DMS 273 (cell line): ENCODE data around the gene IFNGR2.
"Not testable (repeated sequence)": the region's sequence is repeated elsewhere in the genome, so short reads cannot be mapped to it uniquely, and the experiment has no call there.

Experiments used
- DNase-seq: peaks from one replicate; lab custom pipeline; 2025; ENCODE audit not compliant: unreplicated experiment; lab: John Stamatoyannopoulos, UW

Gene IFNGR2

GRCh38 chr21:33375101-33375644, 28.0 kb upstream of the IFNGR2 start:
- DNase-seq: no peak

- no peak for DNase-seq
These were observed 25.8 kb upstream of the IFNGR2 start for GRCh38 chr21:33377221-33377920.

- no peak for DNase-seq
These were observed 25.1 kb upstream of the IFNGR2 start for GRCh38 chr21:33378081-33378480.

GRCh38 chr21:33379934-33380333, 23.3 kb upstream of the IFNGR2 start:
- not testable (repeated sequence) for DNase-seq

GRCh38 chr21:33380483-33380998, 22.7 kb upstream of the IFNGR2 start:
- peak; percentile 83 for DNase-seq

- not testable (repeated sequence) for DNase-seq
These were observed 21.8 kb upstream of the IFNGR2 start for GRCh38 chr21:33381381-33381780.

GRCh38 chr21:33383056-33383888, 19.9 kb upstream of the IFNGR2 start:
- DNase-seq: peak; percentile 15

- no peak for DNase-seq
These were observed 18.3 kb upstream of the IFNGR2 start for GRCh38 chr21:33384841-33385331.

GRCh38 chr21:33386222-33386784, 16.9 kb upstream of the IFNGR2 start:
- DNase-seq: peak; percentile 26

GRCh38 chr21:33387294-33387693, 15.9 kb upstream of the IFNGR2 start:
- no peak for DNase-seq

- DNase-seq: no peak
These were observed 15.0 kb upstream of the IFNGR2 start for GRCh38 chr21:33388188-33388587.

GRCh38 chr21:33390479-33390878, 12.7 kb upstream of the IFNGR2 start:
- no peak for DNase-seq

GRCh38 chr21:33391656-33392055, 11.6 kb upstream of the IFNGR2 start:
- no peak for DNase-seq

GRCh38 chr21:33392284-33392985, 10.8 kb upstream of the IFNGR2 start:
- no peak for DNase-seq

GRCh38 chr21:33393348-33393747, 9.9 kb upstream of the IFNGR2 start:
- no peak for DNase-seq

GRCh38 chr21:33394260-33394659, 9.0 kb upstream of the IFNGR2 start:
- no peak for DNase-seq

- no peak for DNase-seq
These were observed 7.3 kb upstream of the IFNGR2 start for GRCh38 chr21:33395891-33396331.

- DNase-seq: no peak
These were observed 6.8 kb upstream of the IFNGR2 start for GRCh38 chr21:33396436-33396835.

GRCh38 chr21:33396951-33397350, 6.3 kb upstream of the IFNGR2 start:
- DNase-seq: no peak

GRCh38 chr21:33397717-33398116, 5.5 kb upstream of the IFNGR2 start:
- DNase-seq: no peak

GRCh38 chr21:33398361-33398760, 4.9 kb upstream of the IFNGR2 start:
- no peak for DNase-seq
